ENCODE results near the gene LRCH1. TPM values are rescaled to one million over a fixed set of nuclear protein-coding genes. Genes with fewer than 3 reads are reported as not detected.

The LRCH1 gene
- total RNA-seq, 1 donor from 2014 or later: 21.8 TPM

GRCh38 chr13:46617885-46618284 is 64.9 kb downstream of the LRCH1 start:
- no peak for DNase-seq

DNA sequence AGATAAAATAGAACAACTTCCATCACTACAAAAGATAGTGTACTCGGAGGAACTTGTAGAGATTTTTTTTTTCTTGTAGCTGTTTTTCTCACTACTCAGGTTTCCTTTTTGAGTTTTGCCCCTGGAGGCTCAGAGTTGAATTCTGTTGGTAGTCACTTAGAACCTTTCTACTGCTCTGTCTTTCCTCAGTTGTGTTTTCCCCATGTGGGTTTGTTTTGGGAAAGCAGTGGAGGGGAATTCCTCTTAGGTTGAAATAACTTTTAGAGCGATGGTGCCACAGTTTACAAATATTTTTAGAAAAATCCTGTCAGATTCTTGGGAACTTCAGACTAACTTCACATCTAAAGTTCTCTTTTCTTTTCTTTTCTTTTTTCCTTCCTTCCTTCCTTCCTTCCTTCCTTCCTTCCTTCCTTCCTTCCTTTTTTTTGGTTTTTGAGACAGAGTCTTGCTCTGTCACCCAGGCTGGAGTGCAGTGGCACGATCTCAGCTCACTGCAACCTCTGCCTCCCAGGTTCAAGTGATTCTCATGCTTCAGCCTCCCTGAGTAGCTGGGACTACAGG is 65.8 kb downstream of the LRCH1 start:
- no peak for DNase-seq

DNA sequence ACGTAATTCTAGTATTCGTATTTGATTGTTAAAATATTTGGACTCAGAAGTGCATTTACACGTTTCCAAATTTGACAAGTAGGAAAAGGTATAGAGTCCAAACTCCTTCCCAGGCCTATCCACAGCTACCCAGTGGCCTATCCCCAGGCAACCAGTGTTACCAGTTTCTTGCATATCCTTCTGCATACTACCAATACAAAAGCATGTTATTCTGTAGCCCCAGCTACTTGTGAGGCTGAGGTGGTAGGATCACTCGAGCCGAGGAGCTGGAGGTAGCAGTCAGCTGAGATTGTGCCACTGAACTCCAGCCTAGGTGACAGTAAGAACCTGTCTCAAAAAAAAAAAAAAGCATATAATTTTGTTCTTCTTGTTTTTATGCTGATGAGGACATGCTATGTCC is 67.1 kb downstream of the LRCH1 start:
- DNase-seq: no peak

- DNase-seq: no peak
Measured at GRCh38 chr13:46620471-46620870, 67.5 kb downstream of the LRCH1 start.

DNA sequence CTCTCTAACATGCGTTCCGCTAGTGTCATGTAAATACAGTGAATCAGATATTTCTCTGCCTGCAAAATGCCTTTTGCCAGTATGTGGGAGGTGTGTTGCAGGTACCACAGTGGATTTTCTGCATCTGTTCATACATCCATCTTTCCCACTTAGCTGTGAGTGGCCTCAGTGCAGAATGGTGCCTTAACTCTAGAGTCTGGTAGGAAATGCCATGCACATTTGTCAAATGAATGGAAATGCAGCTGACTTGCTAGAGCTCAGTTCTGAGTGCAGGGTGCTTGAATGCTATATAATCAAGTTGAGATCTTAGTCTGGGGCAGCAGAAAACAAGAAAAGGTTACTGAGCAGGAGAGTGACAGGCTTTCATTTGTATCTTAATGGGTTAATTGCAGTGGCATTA is 68.2 kb downstream of the LRCH1 start:
- peak; percentile 39 for DNase-seq

- no peak for DNase-seq
Measured at GRCh38 chr13:46621792-46622629, 69.0 kb downstream of the LRCH1 start.

- DNase-seq: no peak
Measured at GRCh38 chr13:46622630-46623256, 69.8 kb downstream of the LRCH1 start.

DNA sequence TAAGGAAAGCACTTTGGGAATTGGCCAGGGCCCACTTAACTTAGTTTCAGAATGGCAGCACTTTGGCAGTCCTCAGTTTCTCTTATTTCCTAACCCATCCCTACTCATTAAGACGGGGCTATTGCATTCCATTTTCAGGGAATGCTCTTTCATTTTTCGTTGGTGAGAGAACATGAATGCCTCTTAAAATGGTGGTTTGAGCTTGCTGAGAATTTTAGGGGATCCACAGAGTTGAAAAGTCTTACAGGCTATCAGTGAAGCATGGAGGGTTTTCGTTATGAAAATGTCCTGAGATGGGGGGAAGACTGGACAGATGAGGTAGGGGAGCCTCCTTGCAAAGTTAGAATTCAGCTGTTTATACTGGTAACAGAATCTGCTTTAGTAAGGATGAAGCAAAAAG is 71.4 kb downstream of the LRCH1 start:
- DNase-seq: no peak

DNA sequence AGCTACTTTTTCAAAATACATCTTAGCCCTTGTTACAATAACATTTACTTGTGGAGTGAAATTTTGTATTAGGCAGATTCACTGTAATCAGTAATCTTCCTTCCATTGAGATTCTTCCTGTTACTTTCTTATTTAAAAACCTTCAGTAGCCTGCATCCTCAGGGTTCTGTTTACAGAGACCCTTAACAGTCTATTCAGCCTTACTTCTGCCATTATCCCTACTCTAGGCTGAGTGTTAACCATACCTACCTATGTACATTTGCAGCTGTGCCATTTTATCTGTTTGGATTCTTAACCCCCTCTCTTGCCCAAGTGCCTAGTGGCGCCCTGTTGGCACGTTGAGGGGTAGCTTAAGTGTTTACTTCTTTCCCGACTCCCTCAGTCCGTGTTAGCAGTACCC is 71.9 kb downstream of the LRCH1 start:
- DNase-seq: no peak

GRCh38 chr13:46627462-46627861 is 74.5 kb downstream of the LRCH1 start:
- peak; percentile 30 for DNase-seq

- DNase-seq: no peak
Measured at GRCh38 chr13:46628622-46629365, 75.8 kb downstream of the LRCH1 start.

GRCh38 chr13:46629811-46630413 is 76.9 kb downstream of the LRCH1 start:
- no peak for DNase-seq

GRCh38 chr13:46630431-46631178 is 77.6 kb downstream of the LRCH1 start:
- no peak for DNase-seq

GRCh38 chr13:46631179-46631542 is 78.2 kb downstream of the LRCH1 start:
- DNase-seq: no peak

DNA sequence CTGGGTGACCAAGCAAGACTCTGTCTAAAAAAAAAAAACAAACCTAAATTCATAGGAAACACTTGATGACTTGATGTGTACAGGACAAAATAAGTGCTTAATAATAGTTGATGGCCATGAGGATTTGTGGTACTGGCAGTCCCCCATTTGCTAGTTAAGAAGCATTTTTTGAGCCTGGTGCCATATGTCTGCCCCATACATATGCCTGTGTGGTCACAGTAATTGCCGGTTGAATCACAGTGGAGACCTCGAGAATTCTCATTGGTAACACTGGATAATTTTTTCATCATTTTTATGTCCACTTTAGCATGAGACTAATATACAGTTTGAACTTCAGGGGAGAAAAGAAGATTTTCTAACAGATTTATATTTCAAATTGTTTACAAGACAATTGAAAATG is 79.2 kb downstream of the LRCH1 start:
- no peak for DNase-seq

DNA sequence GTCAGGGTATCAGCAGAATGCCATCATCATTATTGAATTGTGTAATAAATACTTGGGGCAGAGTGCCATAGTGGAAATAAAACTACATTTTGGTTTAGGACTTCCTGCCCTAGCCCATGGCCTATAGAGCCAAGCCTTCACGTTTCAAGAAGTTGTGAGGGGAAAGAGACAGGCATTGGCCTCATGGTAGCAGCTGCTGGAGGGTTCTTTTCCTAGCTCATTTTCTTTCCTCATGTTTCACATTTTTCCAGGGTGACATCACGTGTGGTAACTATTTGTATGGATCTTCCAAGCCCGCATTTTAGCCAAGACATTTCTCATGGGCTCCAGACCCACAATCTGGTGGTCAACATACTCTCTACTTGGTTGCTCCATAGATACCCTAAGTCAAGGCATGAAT is 80.4 kb downstream of the LRCH1 start:
- no peak for DNase-seq

DNA sequence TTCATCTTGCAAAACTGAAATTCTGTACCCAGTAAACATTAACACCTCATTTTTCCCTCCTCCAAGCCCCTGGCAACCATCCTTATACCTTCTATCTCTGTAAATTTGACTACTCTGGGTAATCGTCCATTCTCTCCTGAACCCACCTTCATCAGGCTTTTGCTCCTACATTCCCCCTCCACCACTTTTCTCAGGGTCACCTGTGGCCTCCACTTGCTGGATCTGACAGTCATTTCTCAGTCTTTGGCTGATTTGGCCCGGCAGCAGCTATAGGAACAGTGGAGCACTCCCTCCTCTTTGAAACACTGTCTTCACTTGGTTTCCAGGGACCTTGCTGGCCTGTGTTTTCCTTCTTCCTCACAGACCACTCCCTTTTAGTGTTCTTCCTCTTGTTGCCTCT is 83.5 kb downstream of the LRCH1 start:
- DNase-seq: no peak

GRCh38 chr13:46637213-46637612 is 84.2 kb downstream of the LRCH1 start:
- DNase-seq: no peak

DNA sequence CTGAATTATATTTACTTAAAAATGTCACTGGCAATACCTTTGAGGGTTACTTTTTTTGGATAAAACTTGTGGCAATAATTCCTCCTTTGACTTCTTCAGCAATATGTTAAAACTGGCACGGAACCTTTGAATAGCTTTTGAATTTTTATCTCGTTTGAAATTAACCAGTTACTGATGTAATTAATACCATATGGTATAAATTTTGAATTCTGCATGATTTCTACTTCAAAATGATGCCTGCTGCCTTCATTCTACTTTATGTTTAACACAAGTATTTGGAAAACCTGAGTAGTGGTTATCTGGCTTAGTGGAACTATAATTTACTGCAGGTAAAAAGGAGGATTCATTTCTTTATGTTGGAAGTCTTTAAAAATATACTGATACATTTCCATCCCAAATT is 85.3 kb downstream of the LRCH1 start:
- no peak for DNase-seq

GRCh38 chr13:46639033-46639981 is 86.3 kb downstream of the LRCH1 start:
- no peak for DNase-seq

DNA sequence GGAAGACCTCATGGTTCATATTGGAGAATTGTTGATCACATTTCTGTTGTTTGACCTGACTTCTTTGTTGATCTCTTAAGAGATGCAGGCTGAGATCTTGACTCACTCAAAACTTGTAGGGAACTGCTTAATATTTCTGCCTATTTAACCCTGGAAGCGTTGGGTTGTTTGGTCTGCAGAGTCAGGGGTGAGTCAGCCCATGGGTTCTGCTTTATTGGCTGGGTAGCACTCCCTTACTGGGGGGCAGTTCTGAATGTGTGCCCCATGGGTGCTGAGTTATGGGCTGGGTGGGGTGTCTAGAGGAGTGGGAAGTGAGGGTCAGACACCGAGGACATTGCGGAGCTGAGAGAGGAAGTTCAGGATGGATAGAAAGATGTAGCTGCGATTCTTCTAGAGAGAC is 87.9 kb downstream of the LRCH1 start:
- DNase-seq: peak; percentile 42
